ENCODE data around the gene LRRC8A. TPM values are rescaled to one million over a fixed set of nuclear protein-coding genes. Genes with fewer than 3 reads are reported as not detected.

Gene LRRC8A
- total RNA-seq, 1 experiment from 2014 or later: 16.4 TPM

DNA sequence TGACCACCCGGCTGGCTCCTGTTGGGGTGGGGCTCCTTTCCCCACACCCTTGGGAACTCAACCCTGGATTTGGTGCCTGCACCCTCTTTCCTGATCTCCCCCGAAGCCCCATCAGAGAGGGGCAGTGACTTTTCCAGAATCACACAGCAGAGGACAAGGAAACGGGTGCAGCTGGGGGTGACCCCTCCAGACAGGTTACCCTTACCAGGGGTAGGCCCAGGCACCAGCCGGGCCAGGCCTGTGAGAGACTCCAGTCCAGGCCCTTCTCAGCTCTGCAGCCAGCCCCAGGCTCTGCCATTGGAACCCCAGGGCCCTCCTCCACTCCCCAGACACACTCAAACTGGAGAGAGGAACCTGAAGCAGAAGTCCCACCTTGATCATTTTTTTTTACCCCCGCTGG is 19.9 kb downstream of the LRRC8A start:
- CTCF ChIA-PET: no interaction called here

DNA sequence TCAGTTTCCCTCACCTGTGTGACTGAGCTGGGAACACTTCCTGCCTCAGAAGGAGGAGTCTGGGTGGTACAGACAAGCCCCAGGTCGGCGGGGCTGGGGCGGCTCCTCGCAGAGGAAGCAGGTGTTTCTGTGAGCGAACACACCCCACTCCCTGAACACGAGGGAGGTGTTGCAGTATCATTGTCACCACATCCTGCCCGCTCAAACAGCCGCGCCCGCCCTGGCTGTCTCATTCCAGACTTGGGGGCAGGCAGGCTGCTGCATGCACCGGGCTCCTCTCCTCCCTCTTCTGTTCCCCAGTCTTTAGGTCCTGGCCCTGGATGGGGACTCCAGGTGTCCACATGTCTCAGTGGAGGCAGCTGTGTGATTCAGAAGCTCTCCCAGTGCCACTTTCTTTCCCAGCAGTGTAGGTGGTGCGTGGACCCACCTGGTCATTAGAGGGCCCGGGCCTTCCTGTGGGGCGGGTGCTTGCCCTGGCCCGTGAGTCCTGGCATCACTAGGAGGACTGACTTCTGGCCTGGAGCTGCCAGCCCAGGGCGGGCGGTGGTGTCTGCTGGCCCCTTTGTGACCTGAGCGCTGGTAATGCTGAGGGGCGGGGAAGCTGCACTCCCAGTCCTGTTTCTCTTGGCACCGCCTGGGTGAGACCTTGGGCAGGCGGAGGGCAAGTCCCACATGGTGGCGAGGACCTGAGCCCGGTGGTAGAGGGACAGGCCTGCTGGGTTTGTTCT is 20.6 kb downstream of the LRRC8A start:
- ChIA-PET CTCF (no interaction called here), POLR2A (interaction anchor here (0.7 kb wide), 1 partner anchor 14 kb away, joined by 4 read pairs; no protein-coding TSS in a partner anchor)
- no peaks in the 10 kb centered on the region for H3K4me1 ChIP-seq (ENCODE audit: control insufficient read depth, insufficient read depth, low read length)
- no peak overlapping the region for H3K27ac ChIP-seq (ENCODE audit: low read length)
- DNase-seq (ENCODE audit: low read depth, low spot score) (no peak), ATAC-seq (no peak)
- no peaks in the 10 kb centered on the region for H3K27me3 ChIP-seq (ENCODE audit: control insufficient read depth, insufficient read depth, low read length)
- no TSS peak for BruUV-seq (replicated peaks)
- no peaks in the 10 kb centered on the region for H3K9me3 ChIP-seq (ENCODE audit: control insufficient read depth, insufficient read depth, low read depth, low read length)
- intact Hi-C loops (cut with micrococcal nuclease; ENCODE audit: unreplicated experiment) (no loop called here), in situ Hi-C loops (cut with HindIII; ENCODE audit: low pct_unique_long_range_greater_than_20kb, low sequenced_read_pairs) (no loop called here)
- no peak for TF ChIP-seq TCF7L2 (IDR thresholded peaks at IDR 0.05; ENCODE audit: low read depth, low read length)
- no peak for TF ChIP-seq POLR2AphosphoS5 (IDR thresholded peaks at IDR 0.05; ENCODE audit: low read depth, low read length)
- TF ChIP-seq, protein P1, sequence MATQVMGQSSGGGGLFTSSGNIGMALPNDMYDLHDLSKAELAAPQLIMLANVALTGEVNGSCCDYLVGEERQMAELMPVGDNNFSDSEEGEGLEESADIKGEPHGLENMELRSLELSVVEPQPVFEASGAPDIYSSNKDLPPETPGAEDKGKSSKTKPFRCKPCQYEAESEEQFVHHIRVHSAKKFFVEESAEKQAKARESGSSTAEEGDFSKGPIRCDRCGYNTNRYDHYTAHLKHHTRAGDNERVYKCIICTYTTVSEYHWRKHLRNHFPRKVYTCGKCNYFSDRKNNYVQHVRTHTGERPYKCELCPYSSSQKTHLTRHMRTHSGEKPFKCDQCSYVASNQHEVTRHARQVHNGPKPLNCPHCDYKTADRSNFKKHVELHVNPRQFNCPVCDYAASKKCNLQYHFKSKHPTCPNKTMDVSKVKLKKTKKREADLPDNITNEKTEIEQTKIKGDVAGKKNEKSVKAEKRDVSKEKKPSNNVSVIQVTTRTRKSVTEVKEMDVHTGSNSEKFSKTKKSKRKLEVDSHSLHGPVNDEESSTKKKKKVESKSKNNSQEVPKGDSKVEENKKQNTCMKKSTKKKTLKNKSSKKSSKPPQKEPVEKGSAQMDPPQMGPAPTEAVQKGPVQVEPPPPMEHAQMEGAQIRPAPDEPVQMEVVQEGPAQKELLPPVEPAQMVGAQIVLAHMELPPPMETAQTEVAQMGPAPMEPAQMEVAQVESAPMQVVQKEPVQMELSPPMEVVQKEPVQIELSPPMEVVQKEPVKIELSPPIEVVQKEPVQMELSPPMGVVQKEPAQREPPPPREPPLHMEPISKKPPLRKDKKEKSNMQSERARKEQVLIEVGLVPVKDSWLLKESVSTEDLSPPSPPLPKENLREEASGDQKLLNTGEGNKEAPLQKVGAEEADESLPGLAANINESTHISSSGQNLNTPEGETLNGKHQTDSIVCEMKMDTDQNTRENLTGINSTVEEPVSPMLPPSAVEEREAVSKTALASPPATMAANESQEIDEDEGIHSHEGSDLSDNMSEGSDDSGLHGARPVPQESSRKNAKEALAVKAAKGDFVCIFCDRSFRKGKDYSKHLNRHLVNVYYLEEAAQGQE (IDR thresholded peaks at IDR 0.05; ENCODE audit: insufficient read depth in 1 of 2, low read depth in 2 of 2, low read length in 1 of 2): no peak
- TF ChIP-seq, protein P2, sequence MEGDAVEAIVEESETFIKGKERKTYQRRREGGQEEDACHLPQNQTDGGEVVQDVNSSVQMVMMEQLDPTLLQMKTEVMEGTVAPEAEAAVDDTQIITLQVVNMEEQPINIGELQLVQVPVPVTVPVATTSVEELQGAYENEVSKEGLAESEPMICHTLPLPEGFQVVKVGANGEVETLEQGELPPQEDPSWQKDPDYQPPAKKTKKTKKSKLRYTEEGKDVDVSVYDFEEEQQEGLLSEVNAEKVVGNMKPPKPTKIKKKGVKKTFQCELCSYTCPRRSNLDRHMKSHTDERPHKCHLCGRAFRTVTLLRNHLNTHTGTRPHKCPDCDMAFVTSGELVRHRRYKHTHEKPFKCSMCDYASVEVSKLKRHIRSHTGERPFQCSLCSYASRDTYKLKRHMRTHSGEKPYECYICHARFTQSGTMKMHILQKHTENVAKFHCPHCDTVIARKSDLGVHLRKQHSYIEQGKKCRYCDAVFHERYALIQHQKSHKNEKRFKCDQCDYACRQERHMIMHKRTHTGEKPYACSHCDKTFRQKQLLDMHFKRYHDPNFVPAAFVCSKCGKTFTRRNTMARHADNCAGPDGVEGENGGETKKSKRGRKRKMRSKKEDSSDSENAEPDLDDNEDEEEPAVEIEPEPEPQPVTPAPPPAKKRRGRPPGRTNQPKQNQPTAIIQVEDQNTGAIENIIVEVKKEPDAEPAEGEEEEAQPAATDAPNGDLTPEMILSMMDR (IDR thresholded peaks at IDR 0.05): no peak
- TF ChIP-seq SIN3A (IDR thresholded peaks at IDR 0.05; ENCODE audit: borderline replicate concordance, insufficient read depth, low read depth, low read length): no peak
- H3K36me3 ChIP-seq (ENCODE audit: control insufficient read depth, insufficient read depth, low read length): no peaks in the 10 kb centered on the region
- no peak overlapping the region for H3K4me3 ChIP-seq (ENCODE audit: low read depth in 2 of 2, low read length in 2 of 2)

More for the DNA sequence above, 19.9 kb downstream of the LRRC8A start:
- in situ Hi-C loops (cut with HindIII; ENCODE audit: low pct_unique_long_range_greater_than_20kb, low sequenced_read_pairs) (no loop called here), intact Hi-C loops (cut with micrococcal nuclease; ENCODE audit: unreplicated experiment) (no loop called here)
- Histone ChIP-seq H3K4me3 (ENCODE audit: low read depth in 2 of 2, low read length in 2 of 2) (no peak overlapping the region), H3K27ac (ENCODE audit: low read length) (no peak overlapping the region), H3K36me3 (ENCODE audit: control insufficient read depth, insufficient read depth, low read length) (no peaks in the 10 kb centered on the region), H3K27me3 (ENCODE audit: control insufficient read depth, insufficient read depth, low read length) (no peaks in the 10 kb centered on the region), H3K9me3 (ENCODE audit: control insufficient read depth, insufficient read depth, low read depth, low read length) (no peaks in the 10 kb centered on the region), H3K4me1 (ENCODE audit: control insufficient read depth, insufficient read depth, low read length) (no peaks in the 10 kb centered on the region)
- DNase-seq (ENCODE audit: low read depth, low spot score) (no peak), ATAC-seq (no peak)
- TF ChIP-seq, protein P2 (IDR thresholded peaks at IDR 0.05): no peak
- no peak for TF ChIP-seq SIN3A (IDR thresholded peaks at IDR 0.05; ENCODE audit: borderline replicate concordance, insufficient read depth, low read depth, low read length)
- TF ChIP-seq POLR2AphosphoS5 (IDR thresholded peaks at IDR 0.05; ENCODE audit: low read depth, low read length): no peak
- no peak for TF ChIP-seq TCF7L2 (IDR thresholded peaks at IDR 0.05; ENCODE audit: low read depth, low read length)
- TF ChIP-seq, protein P1 (IDR thresholded peaks at IDR 0.05; ENCODE audit: insufficient read depth in 1 of 2, low read depth in 2 of 2, low read length in 1 of 2): no peak
- POLR2A ChIA-PET: interaction anchor here (0.7 kb wide), 1 partner anchor 13 kb away, joined by 4 read pairs; no protein-coding TSS in a partner anchor
- BruUV-seq (replicated peaks): no TSS peak
